Endodermal cell (in vitro differentiated cells): ENCODE measurements around the gene PARP16. TPM values are rescaled to one million over a fixed set of nuclear protein-coding genes. Genes with fewer than 3 reads are reported as not detected.

Experiments used
- DNase-seq: peaks from one replicate; pipeline ENCODE4 v3.0.0-alpha.2; 2017
- H3K27ac ChIP-seq: 2 replicates; pipeline ENCODE4 v1.5.1; 2013; ENCODE audit warnings: mild to moderate bottlenecking, low read depth, low read length, moderate library complexity
- H3K27me3 ChIP-seq: 2 replicates; pipeline ENCODE4 v1.6.1; 2013; ENCODE audit warnings: mild to moderate bottlenecking, low read length, moderate library complexity; ENCODE audit not compliant: insufficient read depth, control insufficient read depth, poor library complexity, severe bottlenecking
- H3K36me3 ChIP-seq: 2 replicates; pipeline ENCODE4 v1.7.0; 2013; ENCODE audit warnings: mild to moderate bottlenecking, low read length, moderate library complexity; ENCODE audit not compliant: control insufficient read depth, insufficient read depth
- H3K4me1 ChIP-seq: one replicate; pipeline ENCODE4 v1.7.0; 2013; ENCODE audit warnings: low read length; ENCODE audit not compliant: control insufficient read depth, insufficient read depth
- H3K4me3 ChIP-seq: 2 replicates; pipeline ENCODE4 v1.5.1; 2013; ENCODE audit warnings: mild to moderate bottlenecking, low read length, moderate library complexity
- H3K9ac ChIP-seq: 2 replicates; pipeline ENCODE4 v1.6.1; 2013; ENCODE audit warnings: mild to moderate bottlenecking, low read length, moderate library complexity; ENCODE audit not compliant: poor library complexity, severe bottlenecking; ENCODE audit errors: extremely low read depth
- H3K9me3 ChIP-seq: 2 replicates; pipeline ENCODE4 v1.6.1; 2013; ENCODE audit warnings: mild to moderate bottlenecking, low read length, moderate library complexity; ENCODE audit not compliant: control insufficient read depth
- H3K27ac Mint-ChIP-seq: 2 replicates; pipeline ENCODE4 v1.8.0; 2020; ENCODE audit warnings: mixed read lengths
- H3K27me3 Mint-ChIP-seq: 2 replicates; pipeline ENCODE4 v1.8.0; 2021; ENCODE audit warnings: mild to moderate bottlenecking, mixed read lengths; ENCODE audit not compliant: insufficient read depth
- H3K36me3 Mint-ChIP-seq: 2 replicates; pipeline ENCODE4 v1.8.0; 2020; ENCODE audit warnings: low read depth, mixed read lengths
- H3K4me1 Mint-ChIP-seq: 2 replicates; pipeline ENCODE4 v1.8.0; 2020; ENCODE audit warnings: mixed read lengths
- H3K4me3 Mint-ChIP-seq: 2 replicates; pipeline ENCODE4 v1.8.0; 2020; ENCODE audit warnings: mild to moderate bottlenecking, moderate library complexity, mixed read lengths
- H3K9me3 Mint-ChIP-seq: 2 replicates; pipeline ENCODE4 v1.8.0; 2020; ENCODE audit warnings: mild to moderate bottlenecking, mixed read lengths
- CTCF ChIP-seq: fragments of 200-600 bp; sonication (generic); conservative IDR thresholded peaks from 2 replicates; pipeline ENCODE4 v1.5.0; 2021; ENCODE audit warnings: antibody characterized with exemption, mild to moderate bottlenecking
- WGBS, 2 experiments: methylation state at CpG; one replicate each; pipeline versions ENCODE4 v1.1.5 to v1.1.7; 2013; ENCODE audit warnings: missing lambda C conversion rate in 2 of 2, mixed read lengths in 1 of 2; ENCODE audit not compliant: insufficient coverage in 1 of 2, insufficient read length in 1 of 2; 5-methylcytosine and 5-hydroxymethylcytosine counted together
- total RNA-seq, 2 donors: library from RNA; stranded (reverse); fragmentation: NEBNext Ultra II Directional in 1 of 2; extraction: Animal tissue kit (Norgen Biotek cat#: 25700) in 1 of 2; gene quantifications; 2 replicates in 1 of 2; 3 replicates in 1 of 2; pipeline ENCODE4 v1.2.1, GENCODE V29; 2021

PARP16 gene
- total RNA-seq, 2 donors from 2014 or later, result 4.3 to 11.6 TPM

- H3K36me3 Mint-ChIP-seq, result peaks cover 6% of the 10 kb centered on the region
- peaks cover 15% of the 10 kb centered on the region for H3K4me1 ChIP-seq
- H3K36me3 ChIP-seq, result no peaks in the 10 kb centered on the region
- H3K4me3 ChIP-seq, result no peak overlapping the region
- H3K27ac ChIP-seq, result no peak overlapping the region
- H3K27me3 ChIP-seq, result no peaks in the 10 kb centered on the region
- peaks cover 17% of the 10 kb centered on the region for H3K4me1 Mint-ChIP-seq
- peaks cover 1% of the 10 kb centered on the region for H3K27me3 Mint-ChIP-seq
- H3K27ac Mint-ChIP-seq, result no peak overlapping the region
- peak; percentile 43 for DNase-seq
- no peak for TF ChIP-seq CTCF
- H3K9me3 ChIP-seq, result no peaks in the 10 kb centered on the region
- no peak overlapping the region for H3K9ac ChIP-seq
- no peaks in the 10 kb centered on the region for H3K9me3 Mint-ChIP-seq
- no peak overlapping the region for H3K4me3 Mint-ChIP-seq
- WGBS, 2 experiments, result 93 to 94% methylated on average over 12 to 18 of the region's 18 CpGs
These were observed 43.5 kb upstream of the PARP16 start for GRCh38 chr15:65329984-65330735.

- Histone ChIP-seq H3K27me3 (no peaks in the 10 kb centered on the region), H3K27ac (no peak overlapping the region), H3K4me3 (no peak overlapping the region), H3K36me3 (no peaks in the 10 kb centered on the region), H3K9me3 (no peaks in the 10 kb centered on the region), H3K9ac (no peak overlapping the region), H3K4me1 (peaks cover 9% of the 10 kb centered on the region)
- no peak overlapping the region for H3K27ac Mint-ChIP-seq
- H3K4me1 Mint-ChIP-seq, result peaks cover 11% of the 10 kb centered on the region
- H3K36me3 Mint-ChIP-seq, result peaks cover 6% of the 10 kb centered on the region
- peak; percentile 33 for DNase-seq
- H3K27me3 Mint-ChIP-seq, result peaks cover 1% of the 10 kb centered on the region
- TF ChIP-seq CTCF, result no peak
- no peak overlapping the region for H3K4me3 Mint-ChIP-seq
- no peaks in the 10 kb centered on the region for H3K9me3 Mint-ChIP-seq
- WGBS, 2 experiments, result 94 to 99% methylated on average over 14 to 21 of the region's 21 CpGs
These were observed 42.8 kb upstream of the PARP16 start for GRCh38 chr15:65329288-65329983.

- 95 to 96% methylated on average over 11 to 21 of the region's 21 CpGs for WGBS, 2 experiments
- Histone ChIP-seq H3K9me3 (no peaks in the 10 kb centered on the region), H3K4me3 (no peak overlapping the region), H3K9ac (no peak overlapping the region), H3K27ac (no peak overlapping the region), H3K36me3 (no peaks in the 10 kb centered on the region), H3K4me1 (peaks cover 4% of the 10 kb centered on the region), H3K27me3 (no peaks in the 10 kb centered on the region)
- no peak overlapping the region for H3K4me3 Mint-ChIP-seq
- no peak overlapping the region for H3K27ac Mint-ChIP-seq
- DNase-seq, result peak; percentile 28
- H3K27me3 Mint-ChIP-seq, result peaks cover 1% of the 10 kb centered on the region
- no peaks in the 10 kb centered on the region for H3K9me3 Mint-ChIP-seq
- TF ChIP-seq CTCF, result no peak
- peaks cover 6% of the 10 kb centered on the region for H3K36me3 Mint-ChIP-seq
- peaks cover 4% of the 10 kb centered on the region for H3K4me1 Mint-ChIP-seq
These were observed 42.0 kb upstream of the PARP16 start for GRCh38 chr15:65328506-65329287.
